NCI-H1092 treated with DMSO at 0.1 percent for 48 hours (cell line): ENCODE data around the gene ZNF768.
"Not testable (repeated sequence)": the region's sequence is repeated elsewhere in the genome, so short reads cannot be mapped to it uniquely, and the experiment has no call there.

ENCODE experiments used
- DNase-seq: peaks from one replicate; lab custom pipeline; 2025; lab: John Stamatoyannopoulos, UW

The ZNF768 gene

DNA sequence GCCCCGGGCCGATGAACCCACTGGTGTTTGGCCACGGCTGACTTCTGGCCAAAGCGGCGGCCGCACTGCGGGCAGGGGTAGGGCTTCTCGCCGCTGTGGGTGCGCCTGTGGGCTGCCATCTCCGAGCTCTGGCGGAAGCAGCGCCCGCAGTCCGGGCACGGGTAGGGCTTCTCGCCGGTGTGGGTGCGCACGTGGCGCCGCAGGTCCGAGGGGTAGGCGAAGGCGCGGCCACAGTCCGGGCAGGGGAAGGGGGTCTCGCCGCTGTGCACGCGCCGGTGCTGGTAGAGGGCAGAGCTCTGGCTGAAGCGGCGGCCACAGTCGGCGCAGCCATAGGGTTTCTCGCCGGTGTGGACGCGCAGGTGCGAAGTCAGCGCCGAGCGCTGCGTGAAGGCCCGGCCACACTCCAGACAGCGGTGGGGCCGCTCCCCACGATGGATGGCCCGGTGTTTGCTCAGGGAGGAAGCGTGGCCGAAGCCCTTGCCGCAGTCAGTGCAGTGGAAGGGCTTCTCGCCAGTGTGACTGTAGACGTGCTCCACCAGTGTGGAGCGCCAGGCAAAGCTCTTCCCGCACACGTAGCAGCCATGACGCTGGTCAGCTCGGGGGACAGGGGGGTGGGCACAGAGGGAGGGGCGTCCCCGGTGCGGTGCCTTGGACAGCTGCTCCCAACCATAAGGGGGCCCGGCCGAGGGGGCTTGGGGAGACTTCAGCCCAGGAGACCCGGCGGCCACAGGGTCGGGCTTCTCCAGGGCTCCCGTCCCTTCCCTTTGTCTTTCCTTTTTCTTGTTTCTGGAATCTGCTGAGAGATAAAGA is 29.2 kb upstream of the ZNF768 start:
- DNase-seq: no peak

DNA sequence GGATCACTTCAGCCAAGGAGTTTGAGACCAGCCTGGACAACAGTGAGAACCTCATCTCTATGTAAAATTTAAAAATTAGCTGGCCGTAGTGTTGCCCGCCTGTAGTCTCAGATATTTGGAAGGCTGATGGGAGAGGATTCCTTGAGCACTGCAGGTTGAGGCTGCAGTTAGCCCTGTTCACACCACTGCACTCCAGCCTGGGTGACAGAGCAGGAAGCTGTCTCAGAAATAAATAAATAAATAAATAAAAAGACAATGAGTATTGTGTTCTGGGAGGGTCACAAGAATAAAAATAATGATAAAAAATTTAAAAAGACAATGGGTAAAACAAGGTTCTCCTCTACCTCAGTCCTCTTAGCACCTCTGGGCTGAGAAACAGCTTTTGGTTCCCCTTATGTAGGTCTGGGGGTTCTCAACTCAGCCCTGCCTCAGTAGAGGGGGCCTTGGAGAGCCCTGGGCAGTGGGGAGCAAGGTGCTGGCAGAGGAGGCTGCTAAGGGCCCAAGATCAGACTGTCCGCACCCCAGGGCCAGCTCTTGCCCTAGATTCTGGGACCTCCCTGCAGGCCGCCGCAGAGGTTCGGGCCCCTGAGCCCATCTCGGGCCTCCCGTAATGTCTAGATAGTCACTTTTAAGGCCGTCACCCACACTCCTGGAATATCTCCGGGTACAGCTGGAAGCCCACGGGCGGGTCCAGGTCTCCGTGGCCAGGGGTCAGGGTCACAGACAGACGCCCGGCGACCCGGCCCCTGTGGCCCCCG is 28.4 kb upstream of the ZNF768 start:
- no peak for DNase-seq

DNA sequence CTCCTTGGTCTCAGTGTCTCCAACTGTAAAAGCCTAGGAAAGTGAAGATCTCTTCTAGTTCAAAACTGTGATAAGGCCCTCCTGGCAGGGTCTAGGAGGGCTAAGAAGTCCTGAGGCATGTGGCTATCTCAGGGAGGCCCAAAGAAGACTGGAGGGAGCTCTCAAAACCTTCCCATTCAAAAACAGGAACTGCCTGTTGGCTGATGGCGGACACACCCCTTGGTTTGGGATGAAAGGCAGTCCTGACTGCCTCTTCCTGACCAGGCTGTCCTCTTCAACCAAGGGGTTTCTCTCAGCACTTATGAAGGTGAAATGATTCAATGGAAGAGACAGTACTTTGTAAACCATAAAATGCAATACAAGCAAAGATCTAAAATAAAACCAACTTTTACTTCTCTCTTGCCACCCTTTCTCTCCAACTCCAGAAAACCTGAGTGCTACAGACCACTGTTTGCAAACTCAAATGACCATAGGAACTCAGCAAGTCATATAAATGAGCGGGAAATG is 27.1 kb upstream of the ZNF768 start:
- DNase-seq: no peak

DNA sequence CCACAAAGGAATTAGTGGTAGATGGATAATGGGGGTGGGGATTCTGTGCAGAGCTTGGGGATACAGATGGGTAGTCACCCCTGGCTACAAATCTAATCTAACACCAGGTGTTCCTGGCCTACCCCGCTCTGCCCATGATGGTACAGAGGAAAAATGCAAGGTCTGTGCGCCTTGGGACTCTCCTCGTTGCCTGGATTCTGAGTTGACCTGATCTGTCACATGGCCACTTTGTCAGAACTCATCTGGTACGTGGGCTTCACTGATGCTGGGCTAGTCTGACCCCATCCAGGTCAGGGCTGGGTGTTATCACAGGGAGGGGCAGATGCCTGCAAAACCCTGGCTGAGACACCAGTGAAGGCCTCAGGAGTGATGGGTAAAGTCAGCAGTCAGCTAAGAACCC is 26.6 kb upstream of the ZNF768 start:
- DNase-seq: no peak

DNA sequence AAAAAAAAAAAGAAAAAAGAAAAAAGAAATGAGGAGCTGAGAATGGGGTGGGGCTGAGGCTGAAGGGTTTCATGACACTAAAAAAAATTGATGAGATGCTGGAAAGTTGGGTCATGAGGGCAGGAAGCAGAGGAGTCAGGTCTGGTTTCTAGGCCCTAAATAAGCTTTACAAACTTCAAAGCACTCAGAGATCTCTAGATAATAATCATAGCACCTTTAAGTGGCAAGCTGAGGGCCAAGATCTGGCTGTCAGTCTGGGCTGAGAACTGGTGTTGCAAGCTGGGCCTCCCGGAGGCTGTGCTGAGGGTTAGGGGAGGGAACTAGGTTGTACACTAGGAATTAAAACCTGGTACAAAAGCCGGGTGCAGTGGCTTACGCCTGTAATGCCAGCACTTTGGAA is 25.4 kb upstream of the ZNF768 start:
- DNase-seq: no peak

DNA sequence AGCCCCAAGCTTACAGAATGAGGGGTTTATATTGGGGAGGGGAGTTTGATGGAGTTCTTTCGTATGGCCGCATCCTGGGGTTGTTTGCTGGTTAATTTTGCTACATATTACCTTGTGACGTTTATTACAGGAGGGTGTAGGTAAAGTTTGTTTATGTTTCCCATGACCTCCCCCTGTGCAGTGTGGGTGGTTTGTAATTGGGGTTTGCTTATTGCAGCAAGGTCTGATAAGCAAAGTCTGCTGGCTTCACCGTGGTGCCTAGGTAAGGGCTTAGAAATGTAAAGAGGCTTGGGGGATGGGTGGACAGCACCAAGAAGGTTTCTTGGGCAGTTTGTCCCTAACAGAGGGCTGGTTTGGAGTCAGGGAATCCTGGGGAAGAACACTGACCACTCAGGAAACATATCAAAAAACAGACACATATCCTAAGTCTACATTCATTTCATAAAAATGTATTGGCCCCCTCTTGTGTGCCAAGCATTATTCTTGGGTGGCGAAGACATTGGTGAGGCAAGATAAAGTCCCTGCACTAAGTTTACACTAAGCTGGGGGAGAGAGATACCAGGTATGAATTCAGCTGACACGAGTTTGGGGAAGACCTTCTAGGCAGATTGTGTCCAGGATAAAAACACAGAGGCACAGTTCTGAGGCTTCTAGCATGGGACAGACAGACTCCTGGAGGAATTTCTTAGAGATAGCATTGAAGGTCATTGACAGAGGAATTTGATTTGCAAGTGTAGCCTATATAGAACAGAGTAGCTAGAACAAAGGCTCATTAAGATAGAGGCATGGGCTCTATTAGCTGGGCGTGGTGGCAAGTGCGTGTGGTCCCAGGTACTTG is 22.3 kb upstream of the ZNF768 start:
- DNase-seq: no peak

DNA sequence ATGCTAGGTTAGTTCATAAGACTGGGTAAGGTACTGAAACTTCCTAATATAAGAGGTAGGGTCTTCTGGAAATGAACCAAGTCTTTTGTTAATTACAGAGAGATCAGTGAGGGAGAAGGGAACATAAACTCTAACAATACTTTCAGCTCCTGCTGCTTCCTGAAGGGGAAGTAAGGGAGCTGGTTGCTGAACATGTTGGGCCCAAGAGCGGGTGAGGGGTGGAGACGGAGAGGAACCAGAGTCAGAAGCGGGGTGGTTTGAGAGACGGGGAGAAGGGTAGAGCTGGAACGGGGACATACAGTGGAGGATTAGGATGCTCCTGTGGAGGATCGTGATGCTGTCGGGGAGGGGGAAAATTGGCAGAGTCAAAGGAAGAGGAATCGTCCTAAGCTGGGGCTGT is 19.7 kb upstream of the ZNF768 start:
- DNase-seq: no peak

DNA sequence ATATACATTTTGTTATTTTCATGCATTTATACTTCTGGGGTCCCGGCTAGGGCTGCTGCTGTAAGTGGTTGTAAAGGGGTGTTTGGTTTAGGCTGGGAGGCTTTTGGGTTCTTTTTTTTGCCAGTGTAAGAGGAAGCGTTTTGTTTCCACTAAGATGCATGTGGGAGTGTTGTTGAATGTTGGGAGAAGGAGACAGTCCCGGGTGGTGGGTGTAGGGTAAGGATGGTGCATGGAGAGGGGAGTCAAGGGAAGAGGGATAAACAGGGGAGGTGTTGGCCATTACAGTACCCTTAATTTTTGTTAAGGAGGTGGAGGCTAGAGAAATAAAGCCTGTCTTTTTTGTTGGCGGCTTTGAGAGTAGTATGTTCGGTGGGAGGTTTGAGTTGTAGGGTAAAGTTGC is 16.7 kb upstream of the ZNF768 start:
- DNase-seq: no peak

DNA sequence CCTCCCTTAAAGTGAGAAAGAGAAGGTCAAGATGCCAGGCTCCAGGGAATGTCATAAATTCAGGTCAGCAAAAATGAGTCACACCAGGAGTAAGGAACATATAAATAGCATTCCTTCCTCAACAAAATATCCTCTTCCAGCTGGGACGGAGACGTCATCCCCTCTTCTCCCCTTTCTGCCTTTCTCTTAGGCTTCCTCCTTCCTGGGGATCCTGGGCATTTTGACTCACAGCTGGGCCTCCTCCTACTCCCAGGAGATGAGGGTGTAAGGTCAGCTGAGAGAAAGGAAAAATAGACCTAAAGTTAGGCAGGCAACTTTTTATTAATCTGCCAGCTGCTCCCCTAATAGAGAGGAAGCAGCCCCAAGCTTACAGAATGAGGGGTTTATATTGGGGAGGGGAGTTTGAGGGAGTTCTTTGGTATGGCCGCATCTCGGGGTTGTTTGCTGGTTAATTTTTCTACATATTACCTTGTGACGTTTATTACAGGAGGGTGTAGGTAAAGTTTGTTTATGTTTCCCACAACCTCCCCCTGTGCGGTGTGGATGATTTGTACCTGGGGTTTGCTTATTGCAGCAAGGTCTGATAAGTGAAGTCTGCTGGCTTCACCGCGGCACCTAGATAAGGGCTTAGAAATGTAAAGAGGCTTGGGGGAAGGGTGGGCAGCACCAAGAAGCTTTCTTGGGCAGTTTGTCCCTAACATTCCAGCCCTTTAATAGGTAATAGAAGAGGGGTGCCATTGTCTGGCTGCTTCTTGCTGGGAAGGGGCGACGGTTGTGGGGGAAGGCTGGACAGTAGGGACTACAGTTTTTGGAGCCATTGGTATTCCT is 15.3 kb upstream of the ZNF768 start:
- DNase-seq: no peak

DNA sequence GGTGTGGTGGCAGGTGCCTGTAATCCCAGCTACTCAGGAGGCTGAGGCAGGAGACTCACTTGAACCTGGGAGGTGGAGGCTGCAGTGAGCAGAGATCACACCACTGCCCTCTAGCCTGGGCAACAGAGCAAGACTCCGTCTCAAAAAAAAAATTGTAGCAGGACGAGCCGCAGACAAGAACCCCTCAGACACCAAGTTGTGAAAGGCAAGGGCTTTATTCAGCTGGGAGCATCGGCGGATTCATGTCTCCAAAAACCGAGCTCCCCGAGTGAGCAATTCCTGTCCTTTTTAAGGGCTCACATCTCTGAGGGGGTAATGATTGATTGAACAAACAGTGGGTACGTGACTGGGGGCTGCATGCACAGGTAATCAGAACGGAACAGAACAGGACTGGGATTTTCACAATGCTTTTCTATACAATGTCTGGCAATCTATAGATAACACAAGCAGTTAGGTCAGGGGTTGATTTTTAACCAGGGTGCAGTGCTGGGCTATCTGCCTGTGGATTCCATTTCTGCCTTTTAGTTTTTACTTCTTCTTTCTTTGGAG is 14.6 kb upstream of the ZNF768 start:
- DNase-seq: not testable (repeated sequence)

DNA sequence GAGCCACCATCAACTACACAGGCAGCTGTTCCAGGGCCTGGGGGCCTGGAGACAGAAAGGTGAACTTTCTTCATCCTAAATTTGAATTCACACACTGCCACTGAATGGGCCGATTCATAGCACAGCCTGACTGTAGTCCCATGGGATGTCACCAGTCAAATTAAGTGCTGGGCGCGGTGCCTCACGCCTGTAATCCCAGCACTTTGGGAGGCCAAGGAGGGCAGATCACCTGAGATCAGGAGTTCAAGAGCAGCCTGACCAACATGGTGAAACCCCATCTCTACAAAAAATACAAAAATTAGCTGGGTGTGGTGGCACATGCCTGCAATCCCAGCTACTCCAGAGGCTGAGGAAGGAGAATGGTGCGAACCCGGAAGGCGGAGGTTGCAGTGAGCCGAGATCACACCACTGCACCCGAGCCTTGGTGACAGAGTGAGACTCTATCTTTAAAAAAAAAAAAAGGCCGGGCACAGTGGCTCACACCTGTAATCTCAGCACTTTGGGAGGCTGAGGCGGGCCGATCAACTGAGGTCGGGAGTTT is 13.7 kb upstream of the ZNF768 start:
- DNase-seq: not testable (repeated sequence)

DNA sequence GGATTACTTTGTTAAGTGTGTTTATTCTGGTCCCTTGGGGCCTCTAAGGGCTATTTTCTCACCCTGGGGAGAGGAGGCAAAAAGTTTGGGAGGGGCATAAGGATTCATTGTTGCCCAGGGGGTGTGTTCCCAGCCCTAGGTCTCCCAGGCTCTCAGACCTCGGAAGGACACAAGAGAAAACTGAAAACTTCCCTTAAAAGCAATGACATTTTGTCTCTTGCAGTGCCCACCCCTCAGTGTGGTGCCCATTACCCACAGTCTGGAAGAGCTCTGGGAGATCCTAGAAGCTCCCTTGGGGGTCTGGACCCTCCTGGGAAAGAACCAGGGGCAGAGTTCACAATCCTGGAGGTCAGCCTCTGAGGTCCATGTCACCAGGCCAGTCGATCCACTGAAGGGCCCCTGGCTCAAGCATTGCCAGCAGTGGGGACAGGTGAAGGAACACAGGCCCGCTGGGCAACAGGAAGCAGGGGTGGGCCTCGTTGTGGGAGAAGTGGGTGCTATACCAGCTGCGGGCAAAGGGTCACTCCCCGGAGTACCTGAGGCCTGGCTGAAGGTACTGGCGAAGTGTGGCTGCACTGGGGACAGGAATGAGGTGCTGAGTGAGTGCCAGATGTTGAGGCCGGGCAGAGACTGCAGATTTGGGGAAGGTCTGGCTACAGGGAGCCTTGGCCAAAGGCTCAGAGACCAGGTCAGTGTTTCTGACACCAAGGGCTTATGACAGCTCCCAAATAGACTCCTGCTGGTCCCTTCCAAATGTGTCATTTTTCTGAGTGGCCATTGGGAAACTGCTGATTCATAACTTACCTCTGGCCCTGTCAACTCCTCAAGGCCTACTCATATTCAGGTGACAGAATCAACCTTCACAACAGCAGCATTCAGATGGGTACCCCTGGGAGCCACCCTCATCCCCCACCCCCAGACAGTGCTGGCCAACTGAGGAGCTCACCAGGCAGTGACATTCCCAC is 12.9 kb upstream of the ZNF768 start:
- no peak for DNase-seq

DNA sequence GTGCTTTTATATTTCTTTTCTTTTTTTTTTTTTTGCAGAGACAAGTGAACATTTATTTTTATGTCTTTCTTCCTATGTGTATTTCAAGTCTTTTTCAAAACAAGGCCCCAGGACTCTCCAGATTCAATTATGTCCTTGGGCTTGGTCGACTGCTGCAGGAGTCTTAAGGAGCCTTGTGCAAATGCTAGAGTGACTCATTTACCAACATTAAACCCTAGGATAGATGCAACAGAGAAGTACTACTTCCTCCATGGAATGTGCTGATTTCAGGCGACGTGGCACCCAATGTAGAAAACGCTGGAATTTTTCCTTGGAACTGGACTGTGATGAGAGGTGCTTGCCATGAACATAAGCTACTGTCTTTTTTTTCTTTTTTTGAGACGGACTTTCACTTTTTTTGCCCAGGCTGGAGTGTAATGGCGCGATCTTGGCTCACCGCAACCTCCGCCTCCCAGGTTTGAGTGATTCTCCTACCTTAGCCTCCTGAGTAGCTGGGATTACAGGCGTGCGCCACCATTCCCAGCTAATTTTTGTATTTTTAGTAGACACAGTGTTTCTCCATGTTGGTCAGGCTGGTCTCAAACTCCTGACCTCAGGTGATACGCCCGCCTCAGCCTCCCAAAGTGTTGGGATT is 10.1 kb upstream of the ZNF768 start:
- not testable (repeated sequence) for DNase-seq

DNA sequence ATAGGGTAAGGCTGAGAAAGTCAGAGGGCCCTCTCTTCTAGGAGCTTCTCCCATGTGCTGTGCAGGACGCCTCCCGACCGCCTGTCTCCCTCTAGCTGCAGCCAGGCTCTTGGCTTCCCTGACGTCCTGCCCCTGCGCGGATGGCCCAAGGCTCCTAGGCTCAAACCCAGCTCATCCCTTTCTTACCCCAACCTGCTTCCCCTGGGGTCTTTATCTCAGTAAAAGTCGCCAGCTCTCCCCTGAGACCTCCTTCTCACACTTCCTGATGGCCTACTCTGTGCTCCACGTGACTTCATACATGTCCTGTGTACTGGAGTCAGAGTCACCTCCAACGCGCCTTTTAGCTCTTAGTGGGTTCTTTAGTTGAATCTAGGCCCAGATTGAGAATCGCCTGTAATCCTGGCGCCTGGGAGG is 9.4 kb upstream of the ZNF768 start:
- peak; percentile 80 for DNase-seq

DNA sequence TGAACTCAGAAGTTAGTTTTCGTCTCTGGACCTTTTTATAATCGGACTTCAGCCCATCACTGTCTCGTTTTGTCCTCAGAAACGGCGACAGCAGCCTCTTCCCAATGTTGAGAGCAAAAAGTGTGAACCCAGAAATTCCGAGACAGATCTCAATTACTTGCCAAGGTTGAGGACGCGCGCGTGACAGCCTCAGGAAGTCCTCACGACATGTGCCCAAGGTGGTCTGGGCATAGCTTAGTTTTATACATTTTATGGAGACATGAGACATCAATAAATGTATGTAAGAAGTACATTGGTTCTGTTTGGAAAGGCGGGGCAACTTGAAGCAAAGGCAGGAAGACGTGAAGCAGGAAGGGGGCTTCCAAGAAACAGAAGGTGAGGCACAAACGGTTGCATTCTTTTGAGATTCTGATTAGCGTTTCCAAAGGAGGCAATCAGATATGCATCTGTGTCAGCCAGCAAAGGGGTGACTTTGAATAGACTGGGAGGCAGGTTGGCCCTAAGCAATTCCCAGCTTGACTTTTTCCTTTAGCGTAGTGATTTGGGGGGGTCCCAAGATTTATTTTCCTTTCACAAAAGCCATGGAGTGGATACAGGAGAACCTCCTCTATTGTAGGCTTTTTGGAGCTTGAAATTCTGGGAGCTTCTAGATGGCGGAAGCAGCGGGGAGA is 8.9 kb upstream of the ZNF768 start:
- DNase-seq: no peak

DNA sequence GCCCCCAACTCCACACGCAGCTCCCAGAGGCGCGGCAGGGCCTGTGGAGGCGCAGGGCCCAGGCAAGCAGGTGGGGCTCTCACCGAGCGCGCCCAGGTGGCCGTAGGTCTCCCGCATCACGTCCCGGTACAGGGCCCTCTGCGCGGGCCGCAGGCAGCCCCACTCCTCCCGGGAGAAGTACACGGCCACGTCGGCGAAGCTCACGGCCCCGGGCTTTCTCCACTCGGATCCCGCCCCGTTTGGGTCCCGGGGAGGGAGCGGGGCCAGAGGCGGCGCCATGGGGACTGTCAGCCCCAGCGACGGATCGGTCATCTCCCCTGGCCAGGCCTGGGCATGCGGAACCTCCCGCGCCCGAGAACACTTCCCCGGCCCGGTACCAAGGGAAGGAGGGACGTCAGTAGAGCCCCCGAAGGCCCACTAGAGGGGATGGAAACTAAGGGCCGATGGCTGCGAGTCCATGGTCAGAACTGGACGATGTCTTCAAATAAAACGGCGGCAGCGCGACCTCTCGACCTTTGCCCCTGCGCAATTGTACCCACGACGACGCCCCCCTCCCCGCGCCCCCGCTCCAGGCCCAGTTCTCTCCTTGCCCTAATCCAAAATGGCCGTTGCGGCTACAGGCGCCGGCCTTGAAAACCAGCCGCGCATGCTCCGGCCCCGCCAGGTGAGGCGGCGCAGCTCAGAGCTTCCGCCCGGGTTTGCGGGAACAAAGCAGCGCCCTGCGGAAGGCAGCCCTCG is 8.2 kb upstream of the ZNF768 start, which contains the start of gene ZNF747:
Gene ZNF747 (minus strand): TSS at position 491 of the 738 bp plus-strand sequence. CDS start 179 bp downstream, at position 312.
- peak; percentile 89 for DNase-seq

DNA sequence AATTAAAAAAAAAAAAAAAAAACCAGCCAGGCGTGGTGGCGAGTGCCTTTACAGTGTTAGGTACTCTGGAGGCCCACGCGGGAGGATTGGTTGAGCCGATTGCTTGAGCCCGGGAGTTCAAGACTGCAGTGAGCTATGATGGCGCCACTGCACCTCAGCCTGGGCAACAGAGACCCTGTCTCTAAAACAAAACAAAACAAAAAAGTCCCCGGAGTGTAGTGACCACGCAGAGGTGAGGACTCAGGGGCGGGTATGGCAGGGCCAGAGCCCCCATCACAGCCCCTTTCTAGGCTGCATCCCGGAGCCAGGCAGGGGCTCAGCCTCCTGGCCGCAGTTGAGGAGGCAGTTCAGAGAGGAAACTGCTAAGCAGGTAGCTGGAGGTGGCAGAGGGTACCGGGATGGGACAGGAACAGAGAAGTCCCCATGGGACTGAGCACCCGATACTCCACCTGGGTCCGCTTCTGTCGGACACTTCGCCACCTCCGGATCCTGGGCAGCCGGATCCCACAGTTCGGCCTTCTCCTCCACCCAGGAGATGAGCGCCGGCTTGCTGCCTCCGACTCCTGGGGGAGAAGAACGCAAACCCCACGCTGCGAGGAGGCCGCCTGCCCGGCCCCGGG is 7.5 kb upstream of the ZNF768 start:
- no peak for DNase-seq
